DND-41 (cell line): ENCODE data around the gene LCN15.

Experiments used
- ATAC-seq: fragments of 200-7000 bp; cut with Tn5 transposase; 3 replicates; pipeline ENCODE4 v1.9.1; 2021; ENCODE audit warnings: low read depth; ENCODE audit not compliant: insufficient read depth
- DNase-seq: peaks from one replicate; pipeline ENCODE4 v3.0.0-alpha.2; 2020
- H2AFZ ChIP-seq: 2 replicates; pipeline ENCODE4 v1.6.0; 2012; ENCODE audit warnings: low read depth, low read length
- H3K27ac ChIP-seq: 2 replicates; pipeline ENCODE4 v1.5.1; 2012; ENCODE audit warnings: low read length, inconsistent platforms
- H3K27me3 ChIP-seq: fragments of 200-600 bp; sonication (generic); 2 replicates; pipeline ENCODE4 v1.6.0; 2012; ENCODE audit warnings: low read length, mild to moderate bottlenecking, inconsistent platforms; ENCODE audit not compliant: insufficient read depth, poor library complexity
- H3K36me3 ChIP-seq: 2 replicates; pipeline ENCODE4 v1.5.1; 2012; ENCODE audit warnings: low read length, inconsistent platforms; ENCODE audit not compliant: insufficient read depth
- H3K4me1 ChIP-seq: 2 replicates; pipeline ENCODE4 v1.5.1; 2012; ENCODE audit warnings: mild to moderate bottlenecking, low read length; ENCODE audit not compliant: insufficient read depth
- H3K4me2 ChIP-seq: 2 replicates; pipeline ENCODE4 v1.6.0; 2012; ENCODE audit warnings: mild to moderate bottlenecking, moderate library complexity, low read length, inconsistent platforms; ENCODE audit not compliant: insufficient read depth
- H3K4me3 ChIP-seq, 2 experiments: fragments of 200-600 bp in 1 of 2; shearing (Covaris generic) in 1 of 2; 2 replicates each; pipeline ENCODE4 v1.5.1; 2012 to 2016; ENCODE audit warnings: inconsistent platforms in 2 of 2, low read length in 2 of 2, mild to moderate bottlenecking in 2 of 2, low read depth in 1 of 2, moderate library complexity in 1 of 2
- H3K79me2 ChIP-seq: 2 replicates; pipeline ENCODE4 v1.6.0; 2012; ENCODE audit warnings: low read length, inconsistent platforms; ENCODE audit not compliant: insufficient read depth
- H3K9ac ChIP-seq: 2 replicates; pipeline ENCODE4 v1.6.0; 2012; ENCODE audit warnings: low read depth, mild to moderate bottlenecking, inconsistent platforms, low read length, moderate library complexity
- H3K9me3 ChIP-seq: 2 replicates; pipeline ENCODE4 v1.5.1; 2012; ENCODE audit warnings: low read length, moderate library complexity, mild to moderate bottlenecking, inconsistent platforms; ENCODE audit not compliant: insufficient read depth, severe bottlenecking
- H4K20me1 ChIP-seq: 2 replicates; pipeline ENCODE4 v1.6.0; 2012; ENCODE audit warnings: low read length; ENCODE audit not compliant: insufficient read depth
- EZH2 ChIP-seq: IDR thresholded peaks from 3 replicates; pipeline ENCODE4 v1.6.1; 2012; ENCODE audit warnings: borderline replicate concordance, low read depth, mild to moderate bottlenecking, moderate library complexity, low read length, inconsistent platforms; ENCODE audit not compliant: severe bottlenecking
- TF ChIP-seq, protein P1 (sequence below): IDR thresholded peaks from 2 replicates; pipeline ENCODE4 v1.5.1; 2012; ENCODE audit warnings: borderline replicate concordance, low read length, moderate library complexity, mild to moderate bottlenecking; ENCODE audit not compliant: poor library complexity, severe bottlenecking; ENCODE audit errors: extremely low read depth

LCN15 gene

DNA sequence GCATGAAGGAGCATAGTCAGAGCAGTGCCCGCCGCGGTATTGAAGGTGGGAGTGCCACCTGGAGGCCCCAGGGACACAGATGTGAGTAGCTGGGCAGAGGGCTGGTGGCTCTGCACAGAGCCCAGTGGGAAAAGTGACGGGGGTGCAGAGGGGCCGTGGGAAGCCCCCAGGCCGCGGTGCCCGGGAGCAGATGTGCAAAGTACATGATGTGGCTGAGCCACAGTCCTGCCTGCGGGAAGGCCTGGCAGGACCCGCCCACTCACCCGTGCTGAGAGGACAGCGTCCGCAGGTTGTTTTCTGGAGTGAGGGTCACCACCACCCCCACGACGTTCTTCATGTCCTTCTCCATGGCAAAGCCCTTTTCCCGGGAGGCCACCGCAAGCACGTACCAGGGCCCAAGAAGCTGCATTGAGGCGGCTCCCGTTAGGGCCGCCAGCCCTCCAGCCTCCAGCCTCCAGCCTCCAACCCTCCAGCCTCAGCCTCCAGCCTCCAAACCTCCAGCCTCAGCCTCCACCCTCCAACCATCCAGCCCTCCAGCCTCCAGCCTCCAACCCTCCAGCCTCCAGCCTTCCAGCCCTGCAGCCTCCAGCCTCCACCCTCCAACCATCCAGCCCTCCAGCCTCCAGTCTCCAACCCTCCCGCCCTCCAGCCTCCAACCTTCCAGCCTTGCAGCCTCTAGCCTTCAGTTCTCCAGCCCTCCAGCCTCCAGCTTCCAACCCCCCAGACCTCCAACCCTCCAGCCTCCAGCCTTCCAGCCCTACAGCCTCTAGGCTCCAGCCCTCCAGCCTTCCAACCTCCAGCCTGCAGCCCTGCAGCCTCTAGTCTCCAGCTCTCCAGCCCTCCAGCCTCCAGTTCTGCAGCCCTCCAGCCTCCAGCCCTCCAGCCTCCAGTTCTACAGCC lies 16.9 kb downstream of the LCN15 start:
- Histone ChIP-seq H3K9ac (no peak overlapping the region), H3K4me2 (no peak overlapping the region), H3K36me3 (no peaks in the 10 kb centered on the region), H4K20me1 (no peaks in the 10 kb centered on the region), H3K79me2 (no peaks in the 10 kb centered on the region), H3K4me3 (no peak overlapping the region), H3K27ac (no peak overlapping the region), H3K27me3 (no peaks in the 10 kb centered on the region), H3K9me3 (no peaks in the 10 kb centered on the region), H2AFZ (no peak overlapping the region), H3K4me1 (no peaks in the 10 kb centered on the region)
- ATAC-seq (no peak), DNase-seq (no peak)
- TF ChIP-seq, protein P1, sequence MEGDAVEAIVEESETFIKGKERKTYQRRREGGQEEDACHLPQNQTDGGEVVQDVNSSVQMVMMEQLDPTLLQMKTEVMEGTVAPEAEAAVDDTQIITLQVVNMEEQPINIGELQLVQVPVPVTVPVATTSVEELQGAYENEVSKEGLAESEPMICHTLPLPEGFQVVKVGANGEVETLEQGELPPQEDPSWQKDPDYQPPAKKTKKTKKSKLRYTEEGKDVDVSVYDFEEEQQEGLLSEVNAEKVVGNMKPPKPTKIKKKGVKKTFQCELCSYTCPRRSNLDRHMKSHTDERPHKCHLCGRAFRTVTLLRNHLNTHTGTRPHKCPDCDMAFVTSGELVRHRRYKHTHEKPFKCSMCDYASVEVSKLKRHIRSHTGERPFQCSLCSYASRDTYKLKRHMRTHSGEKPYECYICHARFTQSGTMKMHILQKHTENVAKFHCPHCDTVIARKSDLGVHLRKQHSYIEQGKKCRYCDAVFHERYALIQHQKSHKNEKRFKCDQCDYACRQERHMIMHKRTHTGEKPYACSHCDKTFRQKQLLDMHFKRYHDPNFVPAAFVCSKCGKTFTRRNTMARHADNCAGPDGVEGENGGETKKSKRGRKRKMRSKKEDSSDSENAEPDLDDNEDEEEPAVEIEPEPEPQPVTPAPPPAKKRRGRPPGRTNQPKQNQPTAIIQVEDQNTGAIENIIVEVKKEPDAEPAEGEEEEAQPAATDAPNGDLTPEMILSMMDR: no peak
- TF ChIP-seq EZH2: no peak

GRCh38 chr9:136746621-136747020 lies 17.7 kb downstream of the LCN15 start:
- no peaks in the 10 kb centered on the region for H3K4me1 ChIP-seq
- no peak overlapping the region for H3K9ac ChIP-seq
- no peak overlapping the region for H3K27ac ChIP-seq
- H3K4me3 ChIP-seq: no peak overlapping the region
- no peak overlapping the region for H3K4me2 ChIP-seq
- TF ChIP-seq, protein P1: no peak
- TF ChIP-seq EZH2: no peak
- no peak overlapping the region for H2AFZ ChIP-seq
- ATAC-seq (no peak), DNase-seq (no peak)
- H3K9me3 ChIP-seq: no peaks in the 10 kb centered on the region
- peaks cover 5% of the 10 kb centered on the region for H3K27me3 ChIP-seq
- no peaks in the 10 kb centered on the region for H3K36me3 ChIP-seq
- H3K79me2 ChIP-seq: no peaks in the 10 kb centered on the region
- no peaks in the 10 kb centered on the region; the same call in 1 of the 2 replicates for H4K20me1 ChIP-seq

DNA sequence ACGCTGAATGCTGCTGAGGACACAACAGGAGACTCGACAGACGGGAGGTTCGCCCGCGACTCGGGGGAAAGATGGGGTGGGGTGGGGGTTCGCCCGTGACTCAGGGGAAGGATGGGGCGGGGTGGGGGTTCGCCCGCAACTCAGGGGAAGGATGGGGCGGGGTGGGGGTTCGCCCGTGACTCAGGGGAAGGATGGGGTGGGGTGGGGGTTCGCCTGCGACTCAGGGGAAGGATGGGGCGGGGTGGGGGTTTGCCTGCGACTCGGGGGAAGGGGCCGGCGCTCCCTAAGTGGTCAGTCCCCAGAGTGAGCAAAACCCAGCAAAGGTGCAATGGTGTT lies 18.2 kb downstream of the LCN15 start:
- Histone ChIP-seq H3K79me2 (no peaks in the 10 kb centered on the region), H3K4me1 (peaks cover 4% of the 10 kb centered on the region; the same call in 1 of the 2 replicates), H3K27ac (no peak overlapping the region), H2AFZ (no peak overlapping the region), H3K9me3 (no peaks in the 10 kb centered on the region), H3K27me3 (peaks cover 7% of the 10 kb centered on the region), H3K4me2 (no peak overlapping the region), H3K4me3 (no peak overlapping the region), H3K36me3 (no peaks in the 10 kb centered on the region), H3K9ac (no peak overlapping the region), H4K20me1 (no peaks in the 10 kb centered on the region; the same call in 1 of the 2 replicates)
- DNase-seq: no peak
- TF ChIP-seq, protein P1: no peak
- TF ChIP-seq EZH2: no peak
- ATAC-seq: no peak
